Mucosa of gallbladder (tissue), 1 donor: Measurements from ENCODE around the gene PGS1. TPM values are rescaled to one million over a fixed set of nuclear protein-coding genes. Genes with fewer than 3 reads are reported as not detected.

Experiments
- DNase-seq: peaks from one replicate; pipeline ENCODE4 v3.0.0-alpha.2; 2020; ENCODE audit warnings: low spot score
- total RNA-seq: library from RNA; stranded (reverse); gene quantifications from one replicate; pipeline ENCODE4 v1.2.1, GENCODE V29; 2021
- donor health status: DM: no; HTN: no; CAD: no.

Gene PGS1
- total RNA-seq, 1 donor from 2014 or later: 40.4 TPM

- DNase-seq: no peak
Measured at GRCh38 chr17:78473951-78474613, 95.6 kb downstream of the PGS1 start.

Other genes with a start within 250 kb of the PGS1 start
- 43.9 TPM for gene TMC6, start 249.9 kb upstream of the PGS1 start, total RNA-seq
- 16.2 TPM for gene TMC8, start 247.9 kb upstream of the PGS1 start, total RNA-seq
- not detected for gene C17orf99, start 232.3 kb upstream of the PGS1 start, total RNA-seq
- gene SYNGR2, start 210.1 kb upstream of the PGS1 start, total RNA-seq: 142 TPM
- 4.6 TPM for gene TK1, start 191.6 kb upstream of the PGS1 start, total RNA-seq
- 50.4 TPM for gene AFMID, start 191.3 kb upstream of the PGS1 start, total RNA-seq
- gene BIRC5, start 164.4 kb upstream of the PGS1 start, total RNA-seq: 2.7 TPM
- not detected for gene TMEM235, start 147.0 kb upstream of the PGS1 start, total RNA-seq
- 11.9 TPM for gene SOCS3, start 18.6 kb upstream of the PGS1 start, total RNA-seq
- not detected for gene DNAH17, start 198.7 kb downstream of the PGS1 start, total RNA-seq